HepG2 (cell line): ENCODE results near the gene SHISAL1.

Experiments used
- RFX5 ChIP-seq: IDR thresholded peaks from 2 replicates; pipeline ENCODE4 v1.6.1; 2011; ENCODE audit warnings: low read depth, low read length, improper control_type of control experiment
- ZNF180 ChIP-seq: sonication (generic); formaldehyde crosslinking; IDR thresholded peaks from 2 replicates; pipeline ENCODE4 v1.4.0; 2020; ENCODE audit warnings: low read depth, missing genetic modification reagents, borderline replicate concordance
- ZNF660 ChIP-seq: sonication (generic); formaldehyde crosslinking; IDR thresholded peaks from 2 replicates; pipeline ENCODE4 v1.5.1; 2020; ENCODE audit warnings: mild to moderate bottlenecking, low read depth, missing genetic modification reagents, borderline replicate concordance

DNA sequence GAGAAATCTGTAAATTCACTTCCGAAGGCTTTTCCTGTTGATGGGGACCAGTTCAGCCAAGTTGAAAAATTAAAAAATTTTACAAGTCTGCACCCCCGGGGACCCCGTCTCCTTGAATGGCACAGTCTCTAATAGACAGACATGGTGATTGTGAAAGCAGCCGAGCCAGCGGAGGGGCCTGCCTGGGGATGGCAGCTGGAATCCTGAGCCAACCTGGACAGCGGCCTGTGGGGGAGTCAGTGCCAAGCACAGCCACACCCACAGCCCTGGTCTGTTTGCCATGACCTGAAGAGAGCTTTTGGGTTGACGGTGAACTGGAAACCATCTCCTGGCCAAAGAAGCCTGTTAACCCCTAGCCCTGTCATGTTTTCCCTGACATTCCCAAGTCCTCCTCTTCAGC, 67.3 kb downstream of the SHISAL1 start:
- no peak for TF ChIP-seq ZNF660 (CRISPR knock-in tag)
- TF ChIP-seq RFX5 = no peak
- TF ChIP-seq ZNF180 = no peak
